ENCODE data around the gene AMBRA1.

GRCh38 chr11:46385169-46386004, 208.4 kb downstream of the AMBRA1 start:
- TF ChIP-seq EZH2 (IDR thresholded peaks at IDR 0.05; ENCODE audit: low read depth, low read length, severe bottlenecking) (no peak), CTCF (IDR thresholded peaks at IDR 0.05; ENCODE audit: control extremely low read depth in 1 of 3, insufficient read depth in 1 of 3, low read depth in 1 of 3, low read length in 3 of 3) (no peak), MAFK (IDR thresholded peaks at IDR 0.05; ENCODE audit: low read depth, low read length) (no peak)

Measured in H1 (cell line).